Kidney epithelial cell (primary cell): Measurements from ENCODE around the gene ADRA2C. TPM values are rescaled to one million over a fixed set of nuclear protein-coding genes. Genes with fewer than 3 reads are reported as not detected.

Experiments used
- DNase-seq: peaks from one replicate; pipeline ENCODE4 v3.0.0-alpha.2; 2010; ENCODE audit warnings: low read depth
- H3K27me3 ChIP-seq: 2 replicates; pipeline ENCODE4 v1.6.0; 2011; ENCODE audit warnings: low read length; ENCODE audit not compliant: control insufficient read depth, insufficient read depth
- H3K36me3 ChIP-seq: 2 replicates; pipeline ENCODE4 v1.5.1; 2011; ENCODE audit warnings: low read length; ENCODE audit not compliant: control insufficient read depth, insufficient read depth
- H3K4me3 ChIP-seq: 2 replicates; pipeline ENCODE4 v1.5.1; 2011; ENCODE audit warnings: low read depth, mild to moderate bottlenecking, control low read depth, low read length
- CTCF ChIP-seq: IDR thresholded peaks from 2 replicates; pipeline ENCODE4 v1.5.1; 2011; ENCODE audit warnings: mild to moderate bottlenecking, moderate library complexity, low read length, control low read depth, inconsistent platforms; ENCODE audit not compliant: insufficient read depth, poor library complexity, severe bottlenecking
- total RNA-seq: library from RNA; depleted of rRNA; stranded (reverse); fragments of >200 nt; gene quantifications from 2 replicates; pipeline ENCODE4 v1.2.3, GENCODE V29; 2015

Gene ADRA2C
- total RNA-seq, 1 donor from 2014 or later: 1.0 TPM

DNA sequence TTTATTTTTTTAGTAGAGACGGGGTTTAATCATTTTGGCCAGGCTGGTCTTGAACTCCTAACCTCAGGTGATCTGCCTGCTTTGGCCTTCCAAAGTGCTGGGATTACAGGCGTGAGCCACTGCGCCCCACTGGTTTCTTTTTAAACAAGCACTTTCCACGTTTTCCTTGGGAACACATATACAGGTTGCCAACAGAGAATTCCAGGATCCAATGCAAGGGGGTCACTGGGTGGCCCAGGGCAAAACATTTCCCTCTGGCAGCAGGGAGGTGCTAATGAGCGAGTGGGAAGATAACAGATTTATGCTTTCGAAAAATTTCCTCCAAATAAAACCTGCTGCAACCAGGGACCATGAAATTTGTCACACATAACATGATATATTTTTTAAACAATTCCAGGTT is 41.1 kb downstream of the ADRA2C start:
- TF ChIP-seq CTCF: no peak

DNA sequence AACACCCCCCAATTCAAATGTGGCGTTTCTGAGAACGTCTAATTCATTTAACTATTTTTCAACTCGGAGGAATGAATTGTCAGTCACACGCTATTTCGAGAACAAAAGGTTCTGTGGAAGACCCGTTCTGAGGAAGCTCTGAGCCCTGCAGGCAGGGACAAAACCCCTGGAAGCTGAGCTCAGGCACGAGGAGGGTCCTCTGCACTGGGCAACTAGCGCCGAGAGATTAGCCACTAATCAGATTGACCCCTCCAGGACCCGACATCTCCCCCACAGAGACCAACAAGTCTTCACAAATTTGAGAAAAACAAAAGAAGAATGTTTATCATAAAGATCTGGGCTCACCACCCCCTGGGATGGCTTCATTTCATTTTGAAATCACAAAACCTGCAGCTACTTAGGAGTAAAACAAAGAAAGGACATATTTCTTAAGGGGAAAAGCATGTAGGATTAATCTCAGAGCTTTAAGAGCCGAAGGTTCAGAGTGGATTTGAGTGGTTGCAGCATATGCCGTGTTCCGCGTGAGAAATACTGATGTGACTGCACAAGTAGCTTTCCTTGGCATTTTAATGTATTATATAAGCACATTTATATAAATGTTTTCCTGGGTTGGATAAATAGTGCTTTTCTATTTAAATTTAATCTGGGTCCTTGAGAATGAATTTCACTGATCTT is 41.8 kb downstream of the ADRA2C start:
- no peak for TF ChIP-seq CTCF
- no peak for DNase-seq
- Histone ChIP-seq H3K4me3 (no peak overlapping the region), H3K27me3 (no peaks in the 10 kb centered on the region), H3K36me3 (no peaks in the 10 kb centered on the region)

More for the DNA sequence above, 41.1 kb downstream of the ADRA2C start:
- H3K27me3 ChIP-seq: no peaks in the 10 kb centered on the region
- no peaks in the 10 kb centered on the region for H3K36me3 ChIP-seq
- no peak for DNase-seq
- H3K4me3 ChIP-seq: no peak overlapping the region

DNA sequence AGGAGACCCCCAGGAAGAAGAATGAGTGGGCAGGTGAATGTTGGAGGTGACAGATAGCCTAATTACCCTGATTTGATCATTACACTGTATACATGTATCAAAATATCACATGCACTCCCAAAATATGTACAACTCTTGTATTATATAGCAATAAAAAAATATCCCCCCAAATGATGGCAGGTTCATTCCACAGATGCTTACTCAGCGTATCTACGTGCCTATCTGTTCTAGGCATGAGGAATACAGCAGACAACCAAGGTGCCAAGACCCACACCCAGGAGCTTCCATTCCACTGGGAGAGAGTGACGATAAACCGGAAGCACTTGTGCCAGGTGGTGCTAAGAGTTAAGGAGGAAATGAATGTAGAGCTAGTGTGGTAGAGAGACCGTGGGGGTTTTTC is 42.4 kb downstream of the ADRA2C start:
- Histone ChIP-seq H3K36me3 (no peaks in the 10 kb centered on the region), H3K4me3 (no peak overlapping the region), H3K27me3 (no peaks in the 10 kb centered on the region)
- no peak for DNase-seq
- TF ChIP-seq CTCF: no peak

- H3K27me3 ChIP-seq: no peaks in the 10 kb centered on the region
- DNase-seq: no peak
- no peak for TF ChIP-seq CTCF
- H3K36me3 ChIP-seq: no peaks in the 10 kb centered on the region
- H3K4me3 ChIP-seq: no peak overlapping the region
These were observed 42.8 kb downstream of the ADRA2C start for GRCh38 chr4:3809028-3809427.

- DNase-seq: no peak
- Histone ChIP-seq H3K36me3 (no peaks in the 10 kb centered on the region), H3K4me3 (no peak overlapping the region), H3K27me3 (no peaks in the 10 kb centered on the region)
- TF ChIP-seq CTCF: no peak
These were observed 43.4 kb downstream of the ADRA2C start for GRCh38 chr4:3809451-3810110.
